ENCODE data around the gene STX16.
"Not testable (repeated sequence)": the region's sequence is repeated elsewhere in the genome, so short reads cannot be mapped to it uniquely, and the experiment has no call there.

DNA sequence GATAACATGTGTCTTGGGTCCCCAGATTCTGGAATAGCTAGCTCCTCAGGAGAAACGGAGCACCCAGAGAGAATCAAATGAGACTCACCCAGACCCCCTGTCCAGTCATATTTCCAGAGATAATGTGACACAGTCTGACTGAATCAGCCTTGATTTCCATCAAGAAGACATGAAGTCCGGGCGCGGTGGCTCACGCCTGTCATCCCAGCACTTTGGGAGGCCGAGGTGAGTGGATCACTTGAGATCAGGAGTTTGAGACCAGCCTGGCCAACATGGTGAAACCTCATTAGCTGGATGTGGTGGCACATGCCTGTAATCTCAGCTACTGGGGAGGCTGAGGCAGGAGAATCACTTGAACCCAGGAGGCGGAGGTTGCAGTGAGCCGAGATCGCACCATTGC lies 8.2 kb upstream of the STX16 start:
- TF ChIP-seq, protein P1, sequence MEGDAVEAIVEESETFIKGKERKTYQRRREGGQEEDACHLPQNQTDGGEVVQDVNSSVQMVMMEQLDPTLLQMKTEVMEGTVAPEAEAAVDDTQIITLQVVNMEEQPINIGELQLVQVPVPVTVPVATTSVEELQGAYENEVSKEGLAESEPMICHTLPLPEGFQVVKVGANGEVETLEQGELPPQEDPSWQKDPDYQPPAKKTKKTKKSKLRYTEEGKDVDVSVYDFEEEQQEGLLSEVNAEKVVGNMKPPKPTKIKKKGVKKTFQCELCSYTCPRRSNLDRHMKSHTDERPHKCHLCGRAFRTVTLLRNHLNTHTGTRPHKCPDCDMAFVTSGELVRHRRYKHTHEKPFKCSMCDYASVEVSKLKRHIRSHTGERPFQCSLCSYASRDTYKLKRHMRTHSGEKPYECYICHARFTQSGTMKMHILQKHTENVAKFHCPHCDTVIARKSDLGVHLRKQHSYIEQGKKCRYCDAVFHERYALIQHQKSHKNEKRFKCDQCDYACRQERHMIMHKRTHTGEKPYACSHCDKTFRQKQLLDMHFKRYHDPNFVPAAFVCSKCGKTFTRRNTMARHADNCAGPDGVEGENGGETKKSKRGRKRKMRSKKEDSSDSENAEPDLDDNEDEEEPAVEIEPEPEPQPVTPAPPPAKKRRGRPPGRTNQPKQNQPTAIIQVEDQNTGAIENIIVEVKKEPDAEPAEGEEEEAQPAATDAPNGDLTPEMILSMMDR (conservative IDR thresholded peaks at IDR 0.05; ENCODE audit: low read depth, low read length) = not testable (repeated sequence)
- TF ChIP-seq EZH2 (IDR thresholded peaks at IDR 0.05; ENCODE audit: borderline replicate concordance, low read depth, low read length, poor library complexity, severe bottlenecking) = not testable (repeated sequence)
